ENCODE measurements around the gene SIN3A. TPM values are rescaled to one million over a fixed set of nuclear protein-coding genes. Genes with fewer than 3 reads are reported as not detected.

Gene SIN3A
- total and polyA plus RNA-seq, 2 of the 8 experiments (the other 6 are each of a cell fraction or from before 2014, with no cell fraction given), result 69.5 to 109 TPM

DNA sequence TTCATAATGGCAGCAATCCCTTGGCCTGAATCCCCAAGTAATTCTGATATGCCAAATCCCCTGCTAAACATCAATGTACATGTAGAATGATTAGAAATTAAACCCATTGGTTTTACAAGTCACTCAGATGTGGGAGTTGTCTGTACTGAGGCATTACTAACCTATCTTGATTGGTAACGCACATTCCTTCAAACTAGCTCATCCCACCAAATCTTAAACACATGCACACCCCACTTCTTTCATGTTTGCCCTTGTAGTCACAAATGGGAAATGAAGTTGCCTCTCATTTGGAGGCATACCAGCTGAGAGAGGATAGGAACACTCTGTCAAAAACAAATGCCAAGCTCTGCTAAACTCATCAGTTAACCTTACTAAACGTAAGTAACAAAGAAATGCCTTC lies 54.0 kb downstream of the SIN3A start:
- Histone ChIP-seq H2BK5ac (ENCODE audit: low read depth, low read length) (no peak overlapping the region), H2BK20ac (ENCODE audit: low read length) (no peak overlapping the region), H3K9me3 (ENCODE audit: insufficient read depth in 2 of 2, low read depth in 1 of 2, low read length in 1 of 2) (no peaks in the 10 kb centered on the region), H4K5ac (ENCODE audit: insufficient read length, low read depth, low read length) (no peak overlapping the region), H3K36me3 (ENCODE audit: control insufficient read depth in 2 of 4, insufficient read depth in 4 of 4, low read length in 3 of 4) (peaks cover 28 to 90% (median 66%) of the 10 kb centered on the region in 4 experiments), H3K4me3 (ENCODE audit: extremely low read depth in 1 of 4, insufficient read depth in 2 of 4, low read depth in 3 of 4, low read length in 4 of 4) (no peak overlapping the region), H3K14ac (ENCODE audit: insufficient read length) (no peak overlapping the region), H3K79me1 (ENCODE audit: low read depth, low read length) (no peaks in the 10 kb centered on the region; the same call in 1 of the 2 replicates), H2BK12ac (ENCODE audit: low read depth, low read length) (no peak overlapping the region), H2AFZ (ENCODE audit: low read length) (no peak overlapping the region), H3K27me3 (replicated peaks in 1 of 4; ENCODE audit: control insufficient read depth in 3 of 4, extremely low read depth in 1 of 4, insufficient read depth in 3 of 4, low read length in 3 of 4) (no peaks in the 10 kb centered on the region), H2BK15ac (ENCODE audit: low read length) (no peak overlapping the region), H3K79me2 (ENCODE audit: control insufficient read depth in 1 of 2, insufficient read depth in 2 of 2, low read length in 2 of 2) (peaks cover 0 to 2% of the 10 kb centered on the region in 2 experiments; a peak in 1 of 4 replicates), H4K91ac (replicated peaks; ENCODE audit: insufficient read length, low read length) (no peak overlapping the region), H4K20me1 (replicated peaks in 1 of 2; ENCODE audit: control insufficient read depth in 1 of 2, insufficient read depth in 2 of 2, low read length in 2 of 2) (peaks cover 0 to 3% of the 10 kb centered on the region in 2 experiments), H3K4me2 (ENCODE audit: insufficient read depth in 1 of 2, low read depth in 2 of 2, low read length in 2 of 2) (no peak overlapping the region), H3K4me1 (replicated peaks in 1 of 4; ENCODE audit: control insufficient read depth in 3 of 4, insufficient read depth in 4 of 4, low read length in 3 of 4) (no peaks in the 10 kb centered on the region), H3K56ac (replicated peaks; ENCODE audit: insufficient read length, low read depth, low read length) (no peak overlapping the region), H3K18ac (ENCODE audit: extremely low read depth, low read length) (no peak overlapping the region), H3K9ac (replicated peaks in 1 of 4; ENCODE audit: extremely low read depth in 1 of 4, low read depth in 3 of 4, low read length in 3 of 4) (no peak overlapping the region), H2BK120ac (replicated peaks; ENCODE audit: low read depth, low read length) (no peak overlapping the region), H3K23me2 (ENCODE audit: low read depth, low read length) (no peaks in the 10 kb centered on the region), H3K4ac (replicated peaks; ENCODE audit: insufficient read length, low read depth, low read length) (no peak overlapping the region), H4K8ac (ENCODE audit: extremely low read depth, insufficient read depth, low read length) (no peak overlapping the region), H3K27ac (ENCODE audit: low read depth, low read length) (no peak overlapping the region), H3K23ac (ENCODE audit: insufficient read length) (no peak overlapping the region), H2AK5ac (ENCODE audit: low read depth, low read length) (no peak overlapping the region)
- POLR2A ChIA-PET (ENCODE audit: partially characterized antibody), result interaction anchor here (0.8 to 1.7 kb wide), 4 partner anchors 29 to 243 kb away, joined by 3 to 4 read pairs (median 4); partner anchors contain the start of genes IMP3 and MAN2C1
- DNase-seq (ENCODE audit: low read depth in 1 of 2, low spot score in 2 of 2), result no peak
- CTCF ChIA-PET (ENCODE audit: partially characterized antibody), result interaction anchor here (0.6 to 1.1 kb wide), 2 partner anchors 17 to 483 kb away, joined by 3 read pairs; no protein-coding TSS in a partner anchor
- 90% methylated on average over 2 of the region's 2 CpGs; no CpG with 5 or more reads in 1 of the 2 experiments for WGBS, 2 experiments (ENCODE audit: extremely low coverage in 1 of 2, insufficient coverage in 1 of 2, insufficient read length in 1 of 2, insufficient replicate concordance in 2 of 2, low coverage in 1 of 2, low lambda C conversion rate in 2 of 2, missing lambda C conversion rate in 1 of 2)
- FAIRE-seq, result no peak
- no peak for TF ChIP-seq POLR2AphosphoS5 (IDR thresholded peaks at IDR 0.05; ENCODE audit: low read depth, low read length)
- no peak for TF ChIP-seq GTF2F1 (IDR thresholded peaks at IDR 0.05; ENCODE audit: borderline replicate concordance, low read depth, low read length)
- TF ChIP-seq CHD2 (IDR thresholded peaks at IDR 0.05; ENCODE audit: low read length), result no peak
- no peak for TF ChIP-seq KDM4A (IDR thresholded peaks at IDR 0.05; ENCODE audit: low read depth, low read length, severe bottlenecking)
- TF ChIP-seq HDAC2 (IDR thresholded peaks at IDR 0.05; ENCODE audit: borderline replicate concordance in 1 of 2, low read depth in 2 of 2, low read length in 2 of 2), result no peak
- TF ChIP-seq CTBP2 (IDR thresholded peaks at IDR 0.05; ENCODE audit: borderline replicate concordance, insufficient read depth, insufficient read length, low read length), result no peak
- no peak for TF ChIP-seq NRF1 (IDR thresholded peaks at IDR 0.05; ENCODE audit: low read depth, low read length)
- no peak for TF ChIP-seq ZNF274 (IDR thresholded peaks at IDR 0.05; ENCODE audit: borderline replicate concordance, extremely low read depth, low read length)
- TF ChIP-seq CREB1 (IDR thresholded peaks at IDR 0.05), result no peak
- no peak for TF ChIP-seq TEAD4 (IDR thresholded peaks at IDR 0.05; ENCODE audit: low read depth, low read length)
- TF ChIP-seq, protein P1, sequence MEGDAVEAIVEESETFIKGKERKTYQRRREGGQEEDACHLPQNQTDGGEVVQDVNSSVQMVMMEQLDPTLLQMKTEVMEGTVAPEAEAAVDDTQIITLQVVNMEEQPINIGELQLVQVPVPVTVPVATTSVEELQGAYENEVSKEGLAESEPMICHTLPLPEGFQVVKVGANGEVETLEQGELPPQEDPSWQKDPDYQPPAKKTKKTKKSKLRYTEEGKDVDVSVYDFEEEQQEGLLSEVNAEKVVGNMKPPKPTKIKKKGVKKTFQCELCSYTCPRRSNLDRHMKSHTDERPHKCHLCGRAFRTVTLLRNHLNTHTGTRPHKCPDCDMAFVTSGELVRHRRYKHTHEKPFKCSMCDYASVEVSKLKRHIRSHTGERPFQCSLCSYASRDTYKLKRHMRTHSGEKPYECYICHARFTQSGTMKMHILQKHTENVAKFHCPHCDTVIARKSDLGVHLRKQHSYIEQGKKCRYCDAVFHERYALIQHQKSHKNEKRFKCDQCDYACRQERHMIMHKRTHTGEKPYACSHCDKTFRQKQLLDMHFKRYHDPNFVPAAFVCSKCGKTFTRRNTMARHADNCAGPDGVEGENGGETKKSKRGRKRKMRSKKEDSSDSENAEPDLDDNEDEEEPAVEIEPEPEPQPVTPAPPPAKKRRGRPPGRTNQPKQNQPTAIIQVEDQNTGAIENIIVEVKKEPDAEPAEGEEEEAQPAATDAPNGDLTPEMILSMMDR (IDR thresholded peaks at IDR 0.05; ENCODE audit: control extremely low read depth in 1 of 3, insufficient read depth in 1 of 3, low read depth in 1 of 3, low read length in 3 of 3), result no peak

Measured in H1 (cell line).